Measurements from ENCODE around the gene MIXL1.
"Not testable (repeated sequence)": the region's sequence is repeated elsewhere in the genome, so short reads cannot be mapped to it uniquely, and the experiment has no call there.

MIXL1 gene

DNA sequence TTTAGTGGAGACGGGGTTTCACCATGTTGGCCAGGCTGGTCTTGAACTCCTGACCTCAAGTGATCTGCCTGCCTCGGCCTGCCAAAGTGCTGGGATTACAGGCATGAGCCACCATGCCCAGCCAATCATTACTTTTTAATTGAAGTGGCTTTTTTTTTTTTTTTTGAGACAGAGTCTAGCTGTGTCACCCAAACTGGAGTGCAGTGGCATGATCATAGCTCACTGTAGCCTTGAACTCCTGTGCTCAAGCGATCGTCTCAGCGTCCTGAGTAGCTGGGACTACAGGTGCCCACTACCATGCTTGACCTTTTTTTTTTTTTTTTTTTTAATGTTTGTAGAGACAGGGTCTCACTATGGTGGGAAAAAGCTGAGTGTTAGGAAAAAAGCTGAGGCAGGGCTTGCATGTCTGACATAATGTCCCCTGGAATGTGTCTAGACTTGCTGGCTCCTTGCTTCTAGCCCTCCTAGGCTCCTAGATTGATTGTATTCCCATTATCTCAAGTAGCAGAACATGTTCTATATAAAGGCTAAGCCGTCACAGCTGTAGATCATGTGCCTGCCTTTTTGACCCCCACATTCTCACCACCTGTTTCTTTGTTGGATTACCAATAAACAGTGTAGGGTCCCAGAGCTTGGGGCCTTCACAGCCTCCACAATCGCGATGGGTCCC is 48.9 kb downstream of the MIXL1 start:
- intact Hi-C loops (cut with DNase I); DNase-seq: not testable (repeated sequence)

DNA sequence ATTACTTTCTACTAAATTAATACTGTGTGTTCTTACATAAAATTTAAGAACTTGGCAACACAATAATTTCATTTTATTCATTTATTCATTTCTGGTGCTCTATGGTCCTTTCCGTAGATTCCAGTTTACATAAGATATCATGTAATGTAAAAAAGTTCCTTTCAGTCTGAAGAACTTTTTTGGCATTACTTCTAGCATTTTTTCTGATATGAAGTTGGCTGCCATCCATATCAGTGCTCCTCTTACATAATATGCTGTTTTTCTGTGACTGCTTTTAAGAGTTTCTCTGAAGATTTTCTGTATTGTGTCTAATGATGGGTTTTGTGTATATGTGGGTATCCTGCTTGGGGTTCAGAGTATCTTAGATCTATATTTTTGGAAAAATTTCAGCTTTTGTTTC is 50.7 kb downstream of the MIXL1 start:
- no peak for DNase-seq
- intact Hi-C loops (cut with DNase I) = no loop called here

GRCh38 chr1:226276077-226276682 is 52.7 kb downstream of the MIXL1 start:
- no peak for DNase-seq
- intact Hi-C loops (cut with DNase I) = no loop called here

Measured in posterior cingulate gyrus (tissue), 11 donors.